Measurements from ENCODE around the gene AKR1C2. TPM values are rescaled to one million over a fixed set of nuclear protein-coding genes. Genes with fewer than 3 reads are reported as not detected.
"Not testable (repeated sequence)": the region's sequence is repeated elsewhere in the genome, so short reads cannot be mapped to it uniquely, and the experiment has no call there.

AKR1C2 gene
- total and polyA plus RNA-seq, 2 donors from 2014 or later, result 11.8 to 16.3 TPM

DNA sequence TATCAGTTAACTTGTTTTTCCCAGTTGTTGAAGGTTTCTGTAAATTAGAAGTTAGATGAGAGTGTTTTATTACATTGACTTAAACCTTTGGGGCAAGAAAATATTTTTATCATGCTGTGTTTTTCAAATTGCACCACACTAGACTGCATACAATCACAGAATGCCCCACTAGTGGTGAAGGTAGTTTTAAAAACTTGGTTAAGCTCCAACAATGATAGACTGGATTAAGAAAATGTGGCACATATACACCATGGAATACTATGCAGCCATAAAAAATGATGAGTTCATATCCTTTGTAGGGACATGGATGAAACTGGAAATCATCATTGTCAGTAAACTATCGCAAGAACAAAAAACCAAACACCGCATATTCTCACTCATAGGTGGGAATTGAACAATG, 33.3 kb downstream of the AKR1C2 start:
- H3K36me3 ChIP-seq (ENCODE audit: control insufficient read depth in 2 of 3, insufficient read depth in 3 of 3, low read length in 3 of 3); H3K9ac ChIP-seq (ENCODE audit: low read length in 3 of 3); FAIRE-seq; H3K27me3 ChIP-seq (ENCODE audit: control insufficient read depth, insufficient read depth, low read length); H3K27ac ChIP-seq (ENCODE audit: low read depth in 2 of 2, low read length in 2 of 2); H3K4me1 ChIP-seq (ENCODE audit: control insufficient read depth in 2 of 3, insufficient read depth in 2 of 3, low read depth in 1 of 3, low read length in 3 of 3); DNase-seq; H3K4me3 ChIP-seq (ENCODE audit: low read length in 3 of 3); H3K9me3 ChIP-seq (ENCODE audit: control insufficient read depth in 2 of 3, insufficient read depth in 1 of 3, low read length in 3 of 3); intact Hi-C loops (cut with DNase I): not testable (repeated sequence)

- H3K27ac ChIP-seq (ENCODE audit: low read depth in 2 of 2, low read length in 2 of 2); H3K36me3 ChIP-seq (ENCODE audit: control insufficient read depth in 2 of 3, insufficient read depth in 3 of 3, low read length in 3 of 3); H3K27me3 ChIP-seq (ENCODE audit: control insufficient read depth, insufficient read depth, low read length); H3K4me3 ChIP-seq (ENCODE audit: low read length in 3 of 3); FAIRE-seq; H3K9me3 ChIP-seq (ENCODE audit: control insufficient read depth in 2 of 3, insufficient read depth in 1 of 3, low read length in 3 of 3); DNase-seq; intact Hi-C loops (cut with DNase I); H3K9ac ChIP-seq (ENCODE audit: low read length in 3 of 3); H3K4me1 ChIP-seq (ENCODE audit: control insufficient read depth in 2 of 3, insufficient read depth in 2 of 3, low read depth in 1 of 3, low read length in 3 of 3): not testable (repeated sequence)
Observed at GRCh38 chr10:4969289-4969688, 34.4 kb downstream of the AKR1C2 start.

DNA sequence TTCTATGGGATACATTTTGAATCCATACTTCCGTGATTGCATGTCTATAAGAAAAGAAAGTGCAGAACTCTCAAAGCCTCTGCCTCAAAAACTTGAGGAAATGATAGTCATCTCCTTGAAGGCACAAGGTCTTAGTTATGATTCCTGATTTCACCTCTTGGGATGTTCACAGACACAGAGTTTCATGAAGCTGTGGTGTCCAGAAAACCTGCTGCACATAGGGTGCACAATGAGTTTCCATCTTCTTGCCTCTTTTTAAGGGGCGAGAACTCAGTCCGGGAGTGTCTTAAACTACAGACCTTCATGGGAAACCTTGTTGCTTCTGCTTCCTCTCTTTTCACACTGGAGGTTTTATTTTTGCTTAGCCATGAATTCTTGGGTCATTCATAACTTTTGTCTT, 36.5 kb downstream of the AKR1C2 start:
- H3K36me3 ChIP-seq (ENCODE audit: control insufficient read depth in 2 of 3, insufficient read depth in 3 of 3, low read length in 3 of 3); FAIRE-seq; H3K4me1 ChIP-seq (ENCODE audit: control insufficient read depth in 2 of 3, insufficient read depth in 2 of 3, low read depth in 1 of 3, low read length in 3 of 3); H3K9ac ChIP-seq (ENCODE audit: low read length in 3 of 3); H3K9me3 ChIP-seq (ENCODE audit: control insufficient read depth in 2 of 3, insufficient read depth in 1 of 3, low read length in 3 of 3); H3K27ac ChIP-seq (ENCODE audit: low read depth in 2 of 2, low read length in 2 of 2); intact Hi-C loops (cut with DNase I); DNase-seq; H3K4me3 ChIP-seq (ENCODE audit: low read length in 3 of 3); H3K27me3 ChIP-seq (ENCODE audit: control insufficient read depth, insufficient read depth, low read length): not testable (repeated sequence)

DNA sequence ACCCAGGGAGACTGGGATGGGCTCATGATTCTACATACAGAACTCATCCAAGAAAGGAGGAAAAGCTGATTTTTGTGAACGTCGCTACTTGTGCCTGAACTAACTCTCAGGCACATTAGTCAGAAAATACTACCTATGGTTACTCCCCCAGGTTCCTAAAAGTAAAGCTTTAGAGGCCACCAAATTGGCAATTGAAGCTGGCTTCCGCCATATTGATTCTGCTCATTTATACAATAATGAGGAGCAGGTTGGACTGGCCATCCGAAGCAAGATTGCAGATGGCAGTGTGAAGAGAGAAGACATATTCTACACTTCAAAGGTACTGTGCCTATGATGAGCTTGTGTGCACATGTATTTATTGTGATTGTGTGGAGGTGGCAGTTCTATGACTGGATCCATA, 37.9 kb downstream of the AKR1C2 start:
- H3K27ac ChIP-seq (ENCODE audit: low read depth in 2 of 2, low read length in 2 of 2); H3K9ac ChIP-seq (ENCODE audit: low read length in 3 of 3); FAIRE-seq; H3K36me3 ChIP-seq (ENCODE audit: control insufficient read depth in 2 of 3, insufficient read depth in 3 of 3, low read length in 3 of 3); H3K4me1 ChIP-seq (ENCODE audit: control insufficient read depth in 2 of 3, insufficient read depth in 2 of 3, low read depth in 1 of 3, low read length in 3 of 3); intact Hi-C loops (cut with DNase I); H3K27me3 ChIP-seq (ENCODE audit: control insufficient read depth, insufficient read depth, low read length); H3K9me3 ChIP-seq (ENCODE audit: control insufficient read depth in 2 of 3, insufficient read depth in 1 of 3, low read length in 3 of 3); H3K4me3 ChIP-seq (ENCODE audit: low read length in 3 of 3); DNase-seq: not testable (repeated sequence)

- peak overlapping the region in 1 of 3 donors; percentile 44 for H3K4me3 ChIP-seq (ENCODE audit: low read length in 3 of 3)
- H3K27me3 ChIP-seq (ENCODE audit: control insufficient read depth, insufficient read depth, low read length); H3K9me3 ChIP-seq (ENCODE audit: control insufficient read depth in 2 of 3, insufficient read depth in 1 of 3, low read length in 3 of 3); H3K27ac ChIP-seq (ENCODE audit: low read depth in 2 of 2, low read length in 2 of 2); FAIRE-seq; H3K9ac ChIP-seq (ENCODE audit: low read length in 3 of 3); H3K36me3 ChIP-seq (ENCODE audit: control insufficient read depth in 2 of 3, insufficient read depth in 3 of 3, low read length in 3 of 3); intact Hi-C loops (cut with DNase I); DNase-seq; H3K4me1 ChIP-seq (ENCODE audit: control insufficient read depth in 2 of 3, insufficient read depth in 2 of 3, low read depth in 1 of 3, low read length in 3 of 3): not testable (repeated sequence)
Observed at GRCh38 chr10:4963815-4964154, 39.9 kb downstream of the AKR1C2 start.

- H3K9me3 ChIP-seq (ENCODE audit: control insufficient read depth in 2 of 3, insufficient read depth in 1 of 3, low read length in 3 of 3); intact Hi-C loops (cut with DNase I); H3K4me1 ChIP-seq (ENCODE audit: control insufficient read depth in 2 of 3, insufficient read depth in 2 of 3, low read depth in 1 of 3, low read length in 3 of 3); H3K36me3 ChIP-seq (ENCODE audit: control insufficient read depth in 2 of 3, insufficient read depth in 3 of 3, low read length in 3 of 3); H3K27me3 ChIP-seq (ENCODE audit: control insufficient read depth, insufficient read depth, low read length); H3K27ac ChIP-seq (ENCODE audit: low read depth in 2 of 2, low read length in 2 of 2): not testable (repeated sequence)
- H3K4me3 ChIP-seq (ENCODE audit: low read length in 3 of 3), result peak within 1 kb of the TSS in 2 of 3 donors; percentile 44 to 45
- DNase-seq (peak in 1 of 5 donors; percentile 31), FAIRE-seq (peak; percentile 75)
- peak within 1 kb of the TSS in 1 of 3 donors; percentile 22 for H3K9ac ChIP-seq (ENCODE audit: low read length in 3 of 3)
Observed at GRCh38 chr10:4962876-4963814, 40.5 kb downstream of the AKR1C2 start, which contains the start of gene AKR1C1. Gene AKR1C1, plus strand, starts transcription at chr10:4963415. Its CDS starts 30 bp downstream, at chr10:4963445.

DNA sequence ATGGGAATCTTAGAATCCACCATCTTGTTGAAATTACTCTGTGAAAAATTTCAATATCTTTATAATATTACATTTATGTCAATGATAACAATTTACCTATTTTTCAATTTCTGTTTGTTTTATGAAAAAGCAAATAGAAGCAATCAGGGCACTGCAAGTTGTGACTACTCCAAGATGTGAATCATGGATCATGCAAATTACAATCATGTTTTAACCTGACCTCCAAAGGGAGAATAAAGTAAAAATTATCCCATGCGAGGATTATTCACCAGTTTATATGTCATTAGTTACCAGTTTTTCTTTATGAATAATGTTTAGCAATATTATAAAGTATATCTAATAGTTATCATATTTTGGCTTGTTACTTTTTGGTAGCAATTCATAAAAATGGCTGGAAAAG, 41.3 kb downstream of the AKR1C2 start:
- intact Hi-C loops (cut with DNase I); H3K27ac ChIP-seq (ENCODE audit: low read depth in 2 of 2, low read length in 2 of 2); H3K9me3 ChIP-seq (ENCODE audit: control insufficient read depth in 2 of 3, insufficient read depth in 1 of 3, low read length in 3 of 3); H3K9ac ChIP-seq (ENCODE audit: low read length in 3 of 3); FAIRE-seq; H3K27me3 ChIP-seq (ENCODE audit: control insufficient read depth, insufficient read depth, low read length); H3K36me3 ChIP-seq (ENCODE audit: control insufficient read depth in 2 of 3, insufficient read depth in 3 of 3, low read length in 3 of 3); H3K4me3 ChIP-seq (ENCODE audit: low read length in 3 of 3); H3K4me1 ChIP-seq (ENCODE audit: control insufficient read depth in 2 of 3, insufficient read depth in 2 of 3, low read depth in 1 of 3, low read length in 3 of 3); DNase-seq: not testable (repeated sequence)

DNA sequence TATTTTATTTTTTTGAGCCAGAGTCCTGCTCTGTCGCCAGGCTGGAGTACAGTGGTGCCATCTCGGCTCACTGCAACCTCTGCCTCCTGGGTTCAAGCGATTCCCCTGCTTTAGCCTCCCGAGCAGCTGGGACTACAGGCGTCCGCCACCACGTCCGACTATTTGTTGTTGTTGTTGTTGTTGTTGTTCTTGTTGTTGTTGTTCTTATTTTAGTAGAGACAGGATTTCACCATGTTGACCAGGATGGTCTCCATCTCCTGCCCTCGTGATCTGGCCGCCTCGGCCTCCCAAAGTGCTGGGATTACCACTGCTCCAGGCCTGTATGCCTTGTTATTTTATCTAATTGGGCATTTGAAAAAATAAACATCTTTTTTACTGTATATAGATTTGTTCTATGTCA, 42.1 kb downstream of the AKR1C2 start:
- H3K27ac ChIP-seq (ENCODE audit: low read depth in 2 of 2, low read length in 2 of 2); H3K9me3 ChIP-seq (ENCODE audit: control insufficient read depth in 2 of 3, insufficient read depth in 1 of 3, low read length in 3 of 3); H3K36me3 ChIP-seq (ENCODE audit: control insufficient read depth in 2 of 3, insufficient read depth in 3 of 3, low read length in 3 of 3); intact Hi-C loops (cut with DNase I); FAIRE-seq; H3K27me3 ChIP-seq (ENCODE audit: control insufficient read depth, insufficient read depth, low read length); H3K4me3 ChIP-seq (ENCODE audit: low read length in 3 of 3); H3K9ac ChIP-seq (ENCODE audit: low read length in 3 of 3); H3K4me1 ChIP-seq (ENCODE audit: control insufficient read depth in 2 of 3, insufficient read depth in 2 of 3, low read depth in 1 of 3, low read length in 3 of 3); DNase-seq: not testable (repeated sequence)

Measured in kidney (tissue), 11 donors.